ENCODE measurements around the gene USP33. TPM values are rescaled to one million over a fixed set of nuclear protein-coding genes. Genes with fewer than 3 reads are reported as not detected.

Gene USP33
- total and polyA plus RNA-seq, 2 of the 13 experiments (the other 11 are each of a cell fraction or from before 2014, with no cell fraction given) = 32.0 to 49.1 TPM

GRCh38 chr1:77682460-77683159 lies 77.0 kb downstream of the USP33 start, which contains the start of gene ZZZ3 (continued):
- TF ChIP-seq PREB (CRISPR knock-in tag; IDR thresholded peaks at IDR 0.05) (no peak), SMAD9 (CRISPR knock-in tag; IDR thresholded peaks at IDR 0.05) (no peak), ZFAT (CRISPR knock-in tag; conservative IDR thresholded peaks at IDR 0.05) (no peak), ZMAT3 (CRISPR knock-in tag; conservative IDR thresholded peaks at IDR 0.05) (0 out of 2 replicates have a peak, but pooled peaks have one; percentile 28), ZNF232 (CRISPR knock-in tag; IDR thresholded peaks at IDR 0.05; ENCODE audit: borderline replicate concordance) (no peak), NCOR1 (IDR thresholded peaks at IDR 0.05; ENCODE audit: borderline replicate concordance, low read length) (no peak), XRCC5 (optimal IDR thresholded peaks at IDR 0.05; ENCODE audit: low read length) (no peak), GPN1 (CRISPR knock-in tag; IDR thresholded peaks at IDR 0.05; ENCODE audit: borderline replicate concordance) (no peak), ZNF550 (CRISPR knock-in tag; IDR thresholded peaks at IDR 0.05; ENCODE audit: borderline replicate concordance) (no peak), MAFK (conservative IDR thresholded peaks at IDR 0.05 in 1 of 2, IDR thresholded peaks at IDR 0.05 in 1 of 2; ENCODE audit: low read length in 2 of 2) (no peak), CBX5 (CRISPR knock-in tag; IDR thresholded peaks at IDR 0.05; ENCODE audit: borderline replicate concordance) (peak; percentile 20; the same call in 1 of the 2 replicates), HNRNPUL1 (IDR thresholded peaks at IDR 0.05; ENCODE audit: low read depth, low read length) (no peak), SIN3B (IDR thresholded peaks at IDR 0.05; ENCODE audit: low read length) (peak; percentile 90), IRF2 (CRISPR knock-in tag; IDR thresholded peaks at IDR 0.05) (peak; percentile 53; the same call in 1 of the 2 replicates), ZNF615 (CRISPR knock-in tag; IDR thresholded peaks at IDR 0.05; ENCODE audit: borderline replicate concordance) (no peak), PHF21A (CRISPR knock-in tag; IDR thresholded peaks at IDR 0.05) (no peak), HNRNPK (IDR thresholded peaks at IDR 0.05; ENCODE audit: low read depth, low read length, poor library complexity, severe bottlenecking) (no peak), ZNF501 (CRISPR knock-in tag; IDR thresholded peaks at IDR 0.05) (no peak), CC2D1A (CRISPR knock-in tag; IDR thresholded peaks at IDR 0.05) (no peak), ZNF580 (CRISPR knock-in tag; IDR thresholded peaks at IDR 0.05; ENCODE audit: borderline replicate concordance, low read depth) (no peak; the same call in 1 of the 2 replicates), DR1 (CRISPR knock-in tag; IDR thresholded peaks at IDR 0.05) (no peak), HIC2 (CRISPR knock-in tag; IDR thresholded peaks at IDR 0.05; ENCODE audit: low read depth) (no peak), ZFP36L1 (CRISPR knock-in tag; IDR thresholded peaks at IDR 0.05) (no peak), ZNF281 (CRISPR knock-in tag; IDR thresholded peaks at IDR 0.05; ENCODE audit: borderline replicate concordance) (peak; percentile 65; the same call in 1 of the 2 replicates)
